Astrocyte of the spinal cord (primary cell): ENCODE measurements around the gene COX17.

Experiments
- DNase-seq: peaks from one replicate; pipeline ENCODE4 v3.0.0; 2011; ENCODE audit warnings: low read depth, low spot score
- H3K4me3 ChIP-seq: 2 replicates; pipeline ENCODE4 v1.5.1; 2011; ENCODE audit warnings: low read depth, mild to moderate bottlenecking, low read length, moderate library complexity
- CTCF ChIP-seq: IDR thresholded peaks from 2 replicates; pipeline ENCODE4 v1.5.1; 2012; ENCODE audit warnings: low read depth, mild to moderate bottlenecking, low read length, inconsistent platforms
- in situ Hi-C: cut with HindIII; loops from 2 replicates; pipeline ENCODE4 v1.10.0; 2017; ENCODE audit warnings: low sequenced_read_pairs

Gene COX17, protein sequence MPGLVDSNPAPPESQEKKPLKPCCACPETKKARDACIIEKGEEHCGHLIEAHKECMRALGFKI

GRCh38 chr3:119676771-119677640, at the start of gene COX17:
TSS of gene COX17 (minus strand) at chr3:119677406. CDS start at chr3:119677310, 96 bp downstream.
- TF ChIP-seq CTCF: no peak
- peak; percentile 95 for DNase-seq
- peak within 1 kb of the TSS; percentile 67 for H3K4me3 ChIP-seq
- in situ Hi-C loops: no loop called here

GRCh38 chr3:119726909-119727308, 49.7 kb upstream of the COX17 start:
- H3K4me3 ChIP-seq: no peak overlapping the region
- TF ChIP-seq CTCF: no peak
- in situ Hi-C loops: no loop called here
- DNase-seq: no peak

DNA sequence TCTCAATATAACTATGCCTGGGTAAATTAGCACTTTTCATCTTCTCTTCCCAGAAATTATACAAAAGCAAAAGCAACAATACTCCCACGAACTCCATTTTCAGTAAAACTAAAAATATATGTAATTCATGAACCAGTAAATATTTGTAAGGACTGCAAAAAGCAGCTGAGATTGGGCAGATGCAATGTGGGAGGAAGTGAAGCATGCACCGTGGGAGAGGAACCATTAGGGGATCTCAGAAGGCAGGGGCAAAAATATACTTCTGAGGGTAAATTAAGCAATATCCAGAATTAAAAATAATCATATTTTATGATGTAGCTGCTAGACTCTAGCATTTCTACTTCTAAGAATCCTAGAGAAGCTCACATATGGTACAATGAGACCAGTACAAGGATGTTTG, 45.8 kb upstream of the COX17 start:
- in situ Hi-C loops: no loop called here
- no peak overlapping the region for H3K4me3 ChIP-seq
- DNase-seq: no peak
- no peak for TF ChIP-seq CTCF

DNA sequence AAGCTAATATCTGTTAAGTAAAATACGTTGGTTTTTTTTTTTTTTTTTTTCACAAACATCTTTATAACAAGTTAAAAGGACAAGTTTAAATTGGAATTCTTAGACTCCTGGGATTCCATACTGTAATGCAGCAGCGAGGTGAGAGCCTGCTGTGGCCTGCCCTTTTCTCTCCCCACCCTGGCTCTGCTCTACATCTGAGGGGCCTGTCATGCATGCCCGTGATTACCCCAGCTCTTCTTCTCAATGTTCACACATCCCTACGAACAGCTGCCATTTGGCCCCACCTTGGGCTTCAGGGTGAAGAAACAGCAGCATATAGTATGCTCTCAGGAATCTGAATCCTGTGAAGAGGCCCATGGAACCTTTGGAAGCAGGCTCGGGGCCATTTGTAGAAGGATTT, 40.3 kb upstream of the COX17 start:
- no peak overlapping the region for H3K4me3 ChIP-seq
- TF ChIP-seq CTCF: no peak
- no peak for DNase-seq
- in situ Hi-C loops: no loop called here

DNA sequence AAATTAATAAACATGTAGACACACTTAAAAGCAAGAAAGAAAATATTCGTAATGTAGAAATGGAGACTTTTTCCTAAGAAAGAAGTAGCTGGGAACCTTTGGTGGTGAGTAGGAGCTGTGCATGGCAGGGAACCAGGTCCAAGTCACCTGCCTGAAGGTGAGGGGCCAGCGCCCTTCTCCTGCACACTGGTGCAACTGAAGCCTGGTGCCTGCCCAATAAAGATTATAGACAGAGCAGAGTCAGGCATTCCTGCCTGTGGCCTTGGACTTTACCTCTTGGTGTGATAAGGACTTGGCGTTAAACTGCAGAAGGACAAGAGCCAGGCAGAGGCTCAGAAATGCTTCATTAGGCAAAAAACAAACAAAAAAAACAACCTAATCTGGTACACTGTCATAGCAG, 39.8 kb upstream of the COX17 start:
- no peak for TF ChIP-seq CTCF
- no peak for DNase-seq
- in situ Hi-C loops: no loop called here
- no peak overlapping the region for H3K4me3 ChIP-seq

GRCh38 chr3:119715105-119715504, 37.9 kb upstream of the COX17 start:
- no peak overlapping the region for H3K4me3 ChIP-seq
- no peak for DNase-seq
- in situ Hi-C loops: no loop called here
- TF ChIP-seq CTCF: no peak
